NT2/D1 (cell line): Measurements from ENCODE around the gene RPTOR.

Source experiments
- YY1 ChIP-seq: IDR thresholded peaks from 2 replicates; pipeline ENCODE4 v1.6.1; 2011; ENCODE audit not compliant: insufficient read length, insufficient read depth
- ZNF274 ChIP-seq: IDR thresholded peaks from 2 replicates; pipeline ENCODE4 v1.6.1; 2011; ENCODE audit warnings: mild to moderate bottlenecking, low read depth, low read length

GRCh38 chr17:80644536-80644935 lies 99.9 kb downstream of the RPTOR start:
- no peak for TF ChIP-seq ZNF274
- TF ChIP-seq YY1 = no peak
